Keratinocyte (primary cell): ENCODE measurements around the gene ATP11A. TPM values are rescaled to one million over a fixed set of nuclear protein-coding genes. Genes with fewer than 3 reads are reported as not detected.

Experiments
- DNase-seq: peaks from one replicate; pipeline ENCODE4 v3.0.0-alpha.2; 2011; ENCODE audit warnings: low read depth, missing footprints, low spot score
- FAIRE-seq: peaks from 2 replicates; lab custom pipeline; 2011; peaks lifted over from hg19 to GRCh38; lab: Jason Lieb, UNC
- H2AFZ ChIP-seq: 2 replicates; pipeline ENCODE4 v1.6.0; 2012; ENCODE audit warnings: low read length, control low read depth, inconsistent platforms; ENCODE audit not compliant: control insufficient read depth
- H3K27ac ChIP-seq: 2 replicates; pipeline ENCODE4 v1.5.1; 2011; ENCODE audit warnings: low read length; ENCODE audit not compliant: control insufficient read depth, insufficient read depth
- H3K27me3 ChIP-seq: 3 replicates; pipeline ENCODE4 v1.6.0; 2011; ENCODE audit warnings: low read length; ENCODE audit not compliant: control insufficient read depth, insufficient read depth; ENCODE audit errors: extremely low read depth
- H3K36me3 ChIP-seq, 2 experiments: 2 replicates in 1 of 2; 3 replicates in 1 of 2; pipeline ENCODE4 v1.5.1; 2011; ENCODE audit warnings: low read length in 2 of 2, mild to moderate bottlenecking in 1 of 2; ENCODE audit not compliant: control insufficient read depth in 2 of 2, insufficient read depth in 2 of 2; ENCODE audit errors: extremely low read depth in 1 of 2
- H3K4me1 ChIP-seq: 3 replicates; pipeline ENCODE4 v1.5.1; 2011; ENCODE audit warnings: low read length; ENCODE audit not compliant: control insufficient read depth, insufficient read depth; ENCODE audit errors: extremely low read depth
- H3K4me2 ChIP-seq: 3 replicates; pipeline ENCODE4 v1.6.0; 2011; ENCODE audit warnings: low read depth, low read length; ENCODE audit not compliant: control insufficient read depth, insufficient read depth; ENCODE audit errors: extremely low read depth
- H3K4me3 ChIP-seq, 3 experiments: fragments of 200-600 bp in 1 of 3; sonication (generic) in 1 of 3; 2 replicates in 2 of 3; 3 replicates in 1 of 3; pipeline ENCODE4 v1.5.1; 2011 to 2016; ENCODE audit warnings: low read length in 3 of 3, mild to moderate bottlenecking in 3 of 3, control low read depth in 2 of 3, inconsistent platforms in 1 of 3, low read depth in 1 of 3, mixed read lengths in 1 of 3, mixed run types in 1 of 3, moderate library complexity in 1 of 3; ENCODE audit not compliant: control insufficient read depth in 2 of 3, insufficient read depth in 2 of 3; ENCODE audit errors: extremely low read depth in 1 of 3
- H3K79me2 ChIP-seq: 2 replicates; pipeline ENCODE4 v1.6.0; 2012; ENCODE audit warnings: low read length; ENCODE audit not compliant: control insufficient read depth, insufficient read depth
- H3K9ac ChIP-seq: 3 replicates; pipeline ENCODE4 v1.6.0; 2011; ENCODE audit warnings: low read length; ENCODE audit not compliant: control insufficient read depth, insufficient read depth; ENCODE audit errors: extremely low read depth
- H3K9me1 ChIP-seq: 3 replicates; pipeline ENCODE4 v1.6.0; 2011; ENCODE audit warnings: low read length; ENCODE audit not compliant: control insufficient read depth, insufficient read depth; ENCODE audit errors: extremely low read depth
- H3K9me3 ChIP-seq: 2 replicates; pipeline ENCODE4 v1.5.1; 2012; ENCODE audit warnings: low read depth, low read length; ENCODE audit not compliant: control insufficient read depth
- H4K20me1 ChIP-seq: 3 replicates; pipeline ENCODE4 v1.6.0; 2011; ENCODE audit warnings: low read length; ENCODE audit not compliant: control insufficient read depth, insufficient read depth; ENCODE audit errors: extremely low read depth
- EZH2 ChIP-seq: IDR thresholded peaks from one replicate; pipeline ENCODE4 v1.6.1; 2012; ENCODE audit warnings: inconsistent platforms, mild to moderate bottlenecking, low read length, moderate library complexity
- dilution Hi-C: fragments of 300-500 bp; cut with MboI; formaldehyde crosslinking; loops from one replicate; pipeline ENCODE4 v1.7.0; 2020; ENCODE audit warnings: low sequenced_read_pairs; ENCODE audit not compliant: extremely low pct_ligation_motif_present
- polyA plus RNA-seq, 5 experiments: library from polyadenylated mRNA; depleted of rRNA in 3 of 5; stranded (reverse) in 3 of 5; stranded (forward) in 1 of 5; unstranded in 1 of 5; fragments of >200 nt; gene quantifications; 1 replicate in 1 of 5; 2 replicates in 3 of 5; 3 replicates in 1 of 5; pipeline versions ENCODE4 v1.2.1 to v1.2.3, GENCODE V29; 2011 to 2012; ENCODE audit warnings: missing spikeins in 2 of 5, low read depth in 1 of 5, low replicate concordance in 1 of 5
- TF ChIP-seq, protein P1 (sequence below), 3 experiments: IDR thresholded peaks in 1 of 3; conservative IDR thresholded peaks in 1 of 3; optimal IDR thresholded peaks in 1 of 3; 2 replicates in 2 of 3; 3 replicates in 1 of 3; pipeline versions ENCODE3 to v1.5.1; 2011; ENCODE audit warnings: low read length in 3 of 3, mild to moderate bottlenecking in 3 of 3, moderate library complexity in 2 of 3, control low read depth in 1 of 3, inconsistent platforms in 1 of 3; ENCODE audit not compliant: insufficient read depth in 2 of 3; ENCODE audit errors: extremely low read depth in 1 of 3

The ATP11A gene
- polyA plus RNA-seq, 1 donor (not counting 4 experiments of a cell fraction or from before 2014, with no cell fraction given): 4.3 TPM

DNA sequence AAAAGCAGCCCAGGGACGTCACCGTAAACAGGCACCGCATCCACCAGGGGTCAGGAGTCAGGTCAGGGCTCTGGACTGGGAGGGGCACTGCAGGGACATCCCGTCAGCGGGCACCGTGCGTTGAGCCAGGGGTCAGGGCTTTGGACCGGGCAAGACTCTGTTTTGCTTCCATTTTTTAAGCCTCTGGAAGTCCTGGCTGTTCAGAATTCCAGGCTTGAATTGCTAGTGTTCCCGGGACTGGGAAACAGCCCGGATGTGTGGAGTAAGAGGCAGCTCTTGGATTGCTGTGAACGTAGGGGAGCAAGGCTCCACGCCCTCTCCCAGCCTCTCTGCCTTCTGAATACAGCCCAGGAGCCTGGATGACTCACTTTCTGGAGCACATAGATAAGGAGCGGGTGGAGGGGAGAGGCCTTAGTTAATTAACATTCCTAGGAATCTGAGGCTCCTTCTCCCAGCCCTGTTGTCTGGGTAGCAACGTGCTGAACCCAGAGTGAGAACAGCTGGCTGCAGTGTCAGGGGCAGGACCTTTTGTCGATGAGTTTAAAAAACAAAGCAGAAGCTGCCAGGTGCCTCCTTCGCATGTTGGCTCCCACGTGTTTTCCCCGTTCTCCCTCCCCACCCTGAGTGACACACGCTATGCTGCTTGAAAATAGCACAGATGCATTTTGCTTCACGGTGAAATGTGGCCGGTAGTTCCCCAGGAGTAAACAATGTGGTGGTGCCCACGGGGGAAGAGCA, 21.9 kb downstream of the ATP11A start:
- peak; percentile 98 for FAIRE-seq
- Histone ChIP-seq H3K27me3 (no peaks in the 10 kb centered on the region), H3K79me2 (peaks cover 6% of the 10 kb centered on the region), H3K4me2 (peak overlapping the region; percentile 92), H3K4me3 (peak overlapping the region; percentile 15 to 63 (median 59)), H3K9me1 (peaks cover 2% of the 10 kb centered on the region), H3K36me3 (no peaks in the 10 kb centered on the region), H3K27ac (peak overlapping the region; percentile 83), H2AFZ (peak overlapping the region; percentile 85), H4K20me1 (no peaks in the 10 kb centered on the region), H3K4me1 (peaks cover 18% of the 10 kb centered on the region), H3K9ac (peak overlapping the region; percentile 79), H3K9me3 (no peaks in the 10 kb centered on the region)
- DNase-seq: peak; percentile 81
- TF ChIP-seq, protein P1, sequence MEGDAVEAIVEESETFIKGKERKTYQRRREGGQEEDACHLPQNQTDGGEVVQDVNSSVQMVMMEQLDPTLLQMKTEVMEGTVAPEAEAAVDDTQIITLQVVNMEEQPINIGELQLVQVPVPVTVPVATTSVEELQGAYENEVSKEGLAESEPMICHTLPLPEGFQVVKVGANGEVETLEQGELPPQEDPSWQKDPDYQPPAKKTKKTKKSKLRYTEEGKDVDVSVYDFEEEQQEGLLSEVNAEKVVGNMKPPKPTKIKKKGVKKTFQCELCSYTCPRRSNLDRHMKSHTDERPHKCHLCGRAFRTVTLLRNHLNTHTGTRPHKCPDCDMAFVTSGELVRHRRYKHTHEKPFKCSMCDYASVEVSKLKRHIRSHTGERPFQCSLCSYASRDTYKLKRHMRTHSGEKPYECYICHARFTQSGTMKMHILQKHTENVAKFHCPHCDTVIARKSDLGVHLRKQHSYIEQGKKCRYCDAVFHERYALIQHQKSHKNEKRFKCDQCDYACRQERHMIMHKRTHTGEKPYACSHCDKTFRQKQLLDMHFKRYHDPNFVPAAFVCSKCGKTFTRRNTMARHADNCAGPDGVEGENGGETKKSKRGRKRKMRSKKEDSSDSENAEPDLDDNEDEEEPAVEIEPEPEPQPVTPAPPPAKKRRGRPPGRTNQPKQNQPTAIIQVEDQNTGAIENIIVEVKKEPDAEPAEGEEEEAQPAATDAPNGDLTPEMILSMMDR (optimal IDR thresholded peaks at IDR 0.05 in 1 of 3, IDR thresholded peaks at IDR 0.05 in 1 of 3, conservative IDR thresholded peaks at IDR 0.05 in 1 of 3; ENCODE audit: extremely low read depth in 1 of 3, insufficient read depth in 2 of 3, low read length in 3 of 3): peak; percentile 27 to 41 (median 37)
- no peak for TF ChIP-seq EZH2
- dilution Hi-C loops: no loop called here

DNA sequence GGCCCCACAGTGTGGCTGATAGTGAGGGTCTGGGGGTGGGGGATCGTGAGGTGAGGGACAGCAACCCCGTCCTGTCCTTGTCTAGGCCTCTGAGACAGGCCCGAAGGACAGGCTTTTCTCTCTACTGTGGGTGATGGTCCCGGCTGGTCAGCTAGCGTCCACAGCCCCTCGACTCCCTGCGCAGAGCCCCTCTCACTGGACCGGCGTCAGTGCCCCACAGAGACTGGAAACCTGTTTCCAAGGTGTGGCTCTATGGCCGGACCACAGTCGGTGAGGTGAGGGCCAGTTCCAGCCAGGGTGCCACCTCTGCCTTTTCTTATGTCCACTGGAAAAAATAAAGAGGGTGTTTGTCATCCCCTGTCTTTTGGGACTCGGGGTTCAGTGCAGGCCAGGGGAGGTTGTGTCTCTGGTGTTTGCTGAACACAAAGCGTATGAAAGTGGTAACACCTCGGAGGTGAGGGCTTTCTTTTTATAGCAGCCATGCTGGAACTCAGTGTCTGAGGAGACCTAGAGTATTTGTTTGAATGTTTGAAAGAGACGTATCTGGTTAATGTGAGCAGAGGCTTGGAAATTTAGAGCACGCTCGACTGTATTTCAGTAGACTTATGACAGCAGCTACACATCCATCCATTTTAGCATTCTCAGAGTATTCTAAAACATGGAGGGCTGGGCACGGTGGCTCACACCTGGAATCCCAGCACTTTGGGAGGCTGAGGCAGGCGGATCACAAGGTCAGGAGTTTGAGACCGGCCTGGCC, 22.8 kb downstream of the ATP11A start:
- Histone ChIP-seq H3K9me3 (no peaks in the 10 kb centered on the region), H3K9ac (peak overlapping the region; percentile 79), H3K27ac (peak overlapping the region; percentile 83), H3K4me1 (peaks cover 18% of the 10 kb centered on the region), H2AFZ (no peak overlapping the region), H3K27me3 (no peaks in the 10 kb centered on the region), H3K36me3 (no peaks in the 10 kb centered on the region), H3K9me1 (peaks cover 2% of the 10 kb centered on the region), H3K4me3 (no peak overlapping the region), H4K20me1 (no peaks in the 10 kb centered on the region), H3K79me2 (peaks cover 6% of the 10 kb centered on the region), H3K4me2 (peak overlapping the region; percentile 92)
- FAIRE-seq (no peak), DNase-seq (no peak)
- TF ChIP-seq EZH2: no peak
- TF ChIP-seq, protein P1 (optimal IDR thresholded peaks at IDR 0.05 in 1 of 3, IDR thresholded peaks at IDR 0.05 in 1 of 3, conservative IDR thresholded peaks at IDR 0.05 in 1 of 3; ENCODE audit: extremely low read depth in 1 of 3, insufficient read depth in 2 of 3, low read length in 3 of 3): no peak
- dilution Hi-C loops: no loop called here
